HCT116 (cell line): Measurements from ENCODE around the gene UBE2S.

ENCODE experiments used
- ELF1 ChIP-seq: IDR thresholded peaks from 2 replicates; pipeline ENCODE4 v1.6.1; 2012; ENCODE audit warnings: low read depth, borderline replicate concordance
- TF ChIP-seq, protein P1 (sequence below), 3 experiments: fragments of 200-600 bp in 1 of 3; sonication (generic) in 1 of 3; IDR thresholded peaks in 2 of 3; conservative IDR thresholded peaks in 1 of 3; 2 replicates each; pipeline ENCODE4 v1.5.1; 2012 to 2017; ENCODE audit warnings: low read depth in 2 of 3, low read length in 2 of 3, antibody characterized with exemption in 1 of 3, borderline replicate concordance in 1 of 3, control low read depth in 1 of 3, mild to moderate bottlenecking in 1 of 3, mixed read lengths in 1 of 3, mixed run types in 1 of 3, moderate library complexity in 1 of 3; ENCODE audit not compliant: insufficient read depth in 1 of 3

DNA sequence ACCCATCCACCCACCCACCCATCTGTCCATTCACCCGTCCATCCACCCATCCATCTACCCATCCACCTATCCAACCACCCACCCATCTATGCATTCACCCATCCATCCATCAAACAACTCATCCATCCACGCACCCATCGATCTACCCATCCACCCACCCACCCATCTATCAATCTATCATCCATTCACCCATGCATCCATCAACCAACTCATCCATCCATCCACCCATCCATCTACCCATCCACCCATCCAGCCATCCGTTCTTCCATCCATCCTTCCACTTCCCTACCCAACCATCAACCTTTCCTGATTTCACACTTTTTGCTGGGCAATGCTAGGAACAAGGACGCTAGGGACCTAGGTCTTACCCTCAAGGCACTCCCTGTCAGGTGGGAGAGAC, 25.6 kb downstream of the UBE2S start:
- TF ChIP-seq, protein P1, sequence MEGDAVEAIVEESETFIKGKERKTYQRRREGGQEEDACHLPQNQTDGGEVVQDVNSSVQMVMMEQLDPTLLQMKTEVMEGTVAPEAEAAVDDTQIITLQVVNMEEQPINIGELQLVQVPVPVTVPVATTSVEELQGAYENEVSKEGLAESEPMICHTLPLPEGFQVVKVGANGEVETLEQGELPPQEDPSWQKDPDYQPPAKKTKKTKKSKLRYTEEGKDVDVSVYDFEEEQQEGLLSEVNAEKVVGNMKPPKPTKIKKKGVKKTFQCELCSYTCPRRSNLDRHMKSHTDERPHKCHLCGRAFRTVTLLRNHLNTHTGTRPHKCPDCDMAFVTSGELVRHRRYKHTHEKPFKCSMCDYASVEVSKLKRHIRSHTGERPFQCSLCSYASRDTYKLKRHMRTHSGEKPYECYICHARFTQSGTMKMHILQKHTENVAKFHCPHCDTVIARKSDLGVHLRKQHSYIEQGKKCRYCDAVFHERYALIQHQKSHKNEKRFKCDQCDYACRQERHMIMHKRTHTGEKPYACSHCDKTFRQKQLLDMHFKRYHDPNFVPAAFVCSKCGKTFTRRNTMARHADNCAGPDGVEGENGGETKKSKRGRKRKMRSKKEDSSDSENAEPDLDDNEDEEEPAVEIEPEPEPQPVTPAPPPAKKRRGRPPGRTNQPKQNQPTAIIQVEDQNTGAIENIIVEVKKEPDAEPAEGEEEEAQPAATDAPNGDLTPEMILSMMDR (IDR thresholded peaks at IDR 0.05 in 2 of 3, conservative IDR thresholded peaks at IDR 0.05 in 1 of 3; ENCODE audit: borderline replicate concordance in 1 of 3, insufficient read depth in 1 of 3, low read depth in 2 of 3, low read length in 2 of 3) = no peak
- TF ChIP-seq ELF1 = no peak
